ENCODE data around the gene ZCCHC7. TPM values are rescaled to one million over a fixed set of nuclear protein-coding genes. Genes with fewer than 3 reads are reported as not detected.

The ZCCHC7 gene
- total and polyA plus RNA-seq, 2 of the 8 experiments (the other 6 are each of a cell fraction or from before 2014, with no cell fraction given) = 12.2 to 27.5 TPM

DNA sequence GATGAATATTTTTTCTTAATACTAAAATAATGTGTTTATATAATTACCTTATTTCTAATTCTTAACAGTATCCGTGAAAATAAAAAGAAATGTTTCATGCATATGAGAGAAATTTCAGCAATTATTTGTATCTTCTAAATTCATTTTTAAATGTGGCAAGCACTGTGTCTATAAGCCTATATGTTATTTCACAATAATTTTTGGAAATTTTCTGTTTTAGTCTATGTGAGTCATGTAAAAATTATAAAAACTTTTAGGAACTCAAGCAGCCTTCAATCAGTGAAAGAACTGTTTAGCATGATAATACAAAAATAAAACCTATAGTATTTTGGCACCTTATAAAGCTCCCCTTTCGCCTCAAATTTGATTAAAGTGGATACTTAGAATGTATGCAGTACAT, 96.8 kb downstream of the ZCCHC7 start:
- Histone ChIP-seq H3K9ac (replicated peaks in 1 of 4; ENCODE audit: extremely low read depth in 1 of 4, low read depth in 3 of 4, low read length in 3 of 4) (no peak overlapping the region), H4K8ac (ENCODE audit: extremely low read depth, insufficient read depth, low read length) (no peak overlapping the region), H3K27ac (ENCODE audit: low read depth, low read length) (no peak overlapping the region), H2AFZ (ENCODE audit: low read length) (no peak overlapping the region), H3K4me3 (ENCODE audit: extremely low read depth in 1 of 4, insufficient read depth in 2 of 4, low read depth in 3 of 4, low read length in 4 of 4) (no peak overlapping the region), H3K9me3 (ENCODE audit: insufficient read depth in 2 of 2, low read depth in 1 of 2, low read length in 1 of 2) (no peaks in the 10 kb centered on the region), H4K20me1 (replicated peaks in 1 of 2; ENCODE audit: control insufficient read depth in 1 of 2, insufficient read depth in 2 of 2, low read length in 2 of 2) (no peaks in the 10 kb centered on the region), H4K5ac (ENCODE audit: insufficient read length, low read depth, low read length) (no peak overlapping the region), H3K56ac (replicated peaks; ENCODE audit: insufficient read length, low read depth, low read length) (no peak overlapping the region), H3K14ac (ENCODE audit: insufficient read length) (no peak overlapping the region), H3K4me1 (replicated peaks in 1 of 4; ENCODE audit: control insufficient read depth in 3 of 4, insufficient read depth in 4 of 4, low read length in 3 of 4) (no peaks in the 10 kb centered on the region), H3K79me1 (ENCODE audit: low read depth, low read length) (no peaks in the 10 kb centered on the region), H2BK5ac (ENCODE audit: low read depth, low read length) (no peak overlapping the region), H2AK5ac (ENCODE audit: low read depth, low read length) (no peak overlapping the region), H3K79me2 (ENCODE audit: control insufficient read depth in 1 of 2, insufficient read depth in 2 of 2, low read length in 2 of 2) (peaks cover 0 to 8% of the 10 kb centered on the region in 2 experiments; a peak in 1 of 4 replicates), H2BK120ac (replicated peaks; ENCODE audit: low read depth, low read length) (no peak overlapping the region), H3K27me3 (replicated peaks in 1 of 4; ENCODE audit: control insufficient read depth in 3 of 4, extremely low read depth in 1 of 4, insufficient read depth in 3 of 4, low read length in 3 of 4) (no peaks in the 10 kb centered on the region), H3K23ac (ENCODE audit: insufficient read length) (no peak overlapping the region), H4K91ac (replicated peaks; ENCODE audit: insufficient read length, low read length) (no peak overlapping the region), H3K4ac (replicated peaks; ENCODE audit: insufficient read length, low read depth, low read length) (no peak overlapping the region), H3K36me3 (ENCODE audit: control insufficient read depth in 2 of 4, insufficient read depth in 4 of 4, low read length in 3 of 4) (no peaks in the 10 kb centered on the region), H2BK12ac (ENCODE audit: low read depth, low read length) (no peak overlapping the region), H3K23me2 (ENCODE audit: low read depth, low read length) (no peaks in the 10 kb centered on the region), H3K18ac (ENCODE audit: extremely low read depth, low read length) (no peak overlapping the region), H3K4me2 (ENCODE audit: insufficient read depth in 1 of 2, low read depth in 2 of 2, low read length in 2 of 2) (no peak overlapping the region), H2BK20ac (ENCODE audit: low read length) (no peak overlapping the region), H2BK15ac (ENCODE audit: low read length) (no peak overlapping the region)
- POLR2A ChIA-PET (ENCODE audit: partially characterized antibody) = no interaction called here
- 95% methylated on average over 2 of the region's 2 CpGs; no CpG with 5 or more reads in 1 of the 2 experiments for WGBS, 2 experiments (ENCODE audit: extremely low coverage in 1 of 2, insufficient coverage in 1 of 2, insufficient read length in 1 of 2, insufficient replicate concordance in 2 of 2, low coverage in 1 of 2, low lambda C conversion rate in 2 of 2, missing lambda C conversion rate in 1 of 2)
- CTCF ChIA-PET (ENCODE audit: partially characterized antibody) = no interaction called here
- no peak for FAIRE-seq
- no peak for DNase-seq (ENCODE audit: low read depth in 1 of 2, low spot score in 2 of 2)
- TF ChIP-seq, protein P1, sequence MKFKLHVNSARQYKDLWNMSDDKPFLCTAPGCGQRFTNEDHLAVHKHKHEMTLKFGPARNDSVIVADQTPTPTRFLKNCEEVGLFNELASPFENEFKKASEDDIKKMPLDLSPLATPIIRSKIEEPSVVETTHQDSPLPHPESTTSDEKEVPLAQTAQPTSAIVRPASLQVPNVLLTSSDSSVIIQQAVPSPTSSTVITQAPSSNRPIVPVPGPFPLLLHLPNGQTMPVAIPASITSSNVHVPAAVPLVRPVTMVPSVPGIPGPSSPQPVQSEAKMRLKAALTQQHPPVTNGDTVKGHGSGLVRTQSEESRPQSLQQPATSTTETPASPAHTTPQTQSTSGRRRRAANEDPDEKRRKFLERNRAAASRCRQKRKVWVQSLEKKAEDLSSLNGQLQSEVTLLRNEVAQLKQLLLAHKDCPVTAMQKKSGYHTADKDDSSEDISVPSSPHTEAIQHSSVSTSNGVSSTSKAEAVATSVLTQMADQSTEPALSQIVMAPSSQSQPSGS (IDR thresholded peaks at IDR 0.05; ENCODE audit: low read length) = no peak
- TF ChIP-seq SIRT6 (IDR thresholded peaks at IDR 0.05; ENCODE audit: low read length) (no peak), CBX5 (IDR thresholded peaks at IDR 0.05; ENCODE audit: low read depth, low read length) (no peak), CHD2 (IDR thresholded peaks at IDR 0.05; ENCODE audit: low read length) (no peak), RXRA (IDR thresholded peaks at IDR 0.05; ENCODE audit: insufficient read depth, low read depth, low read length) (no peak), FOSL1 (IDR thresholded peaks at IDR 0.05; ENCODE audit: insufficient read depth, low read depth, low read length) (no peak), EZH2 (IDR thresholded peaks at IDR 0.05; ENCODE audit: low read depth, low read length, severe bottlenecking) (no peak), RFX5 (IDR thresholded peaks at IDR 0.05; ENCODE audit: borderline replicate concordance, low read depth, low read length) (no peak), SIX5 (IDR thresholded peaks at IDR 0.05; ENCODE audit: low read depth, low read length) (no peak)
